ENCODE data around the gene TMEM263. TPM values are rescaled to one million over a fixed set of nuclear protein-coding genes. Genes with fewer than 3 reads are reported as not detected.

TMEM263 gene
- total and polyA plus RNA-seq, 12 donors, result 12.1 to 64.7 (median 45.4) TPM

- no peaks in the 10 kb centered on the region for H3K4me1 ChIP-seq (replicated peaks in 1 of 2)
- WGBS, 4 donors, result 90 to 100% (median 95%) methylated on average over 1 of the region's 1 CpG
- no peaks in the 10 kb centered on the region for H3K9me3 ChIP-seq (replicated peaks in 1 of 3)
- no peaks in the 10 kb centered on the region for H3K36me3 ChIP-seq (replicated peaks in 1 of 2)
- no peak overlapping the region for H3K4me3 ChIP-seq
- DNase-seq, result no peak
- no peaks in the 10 kb centered on the region for H3K27me3 ChIP-seq
- H3K27ac ChIP-seq, result no peak overlapping the region
- TF ChIP-seq POLR2A (IDR thresholded peaks at IDR 0.05) (no peak), CTCF (IDR thresholded peaks at IDR 0.05) (no peak)
- intact Hi-C loops (cut with DNase I), result loop anchor here (10.0 kb wide), 2 partner anchors 242 to 542 kb away; no protein-coding TSS in a partner anchor
These were observed 29.1 kb upstream of the TMEM263 start for GRCh38 chr12:106926657-106927056.

DNA sequence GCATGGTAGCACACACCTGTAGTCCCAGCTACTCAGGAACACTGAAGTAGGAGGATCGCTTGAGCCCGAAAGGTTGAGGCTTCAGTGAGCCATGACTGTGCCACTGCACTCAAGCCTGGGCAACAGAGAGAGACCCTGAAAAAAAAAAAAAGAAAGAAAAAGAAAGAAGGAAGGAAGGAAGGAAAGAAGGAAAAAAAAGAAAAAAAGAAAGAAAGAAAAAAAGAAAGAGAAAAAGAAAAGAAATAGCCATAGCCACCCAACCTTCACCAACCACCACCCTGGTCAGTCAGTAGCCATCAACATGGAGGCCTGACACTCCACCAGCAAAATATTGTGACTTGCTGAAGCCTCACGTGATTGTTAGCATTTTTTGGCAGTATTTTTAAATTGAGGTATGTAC is 21.4 kb upstream of the TMEM263 start:
- Histone ChIP-seq H3K9me3 (replicated peaks in 1 of 3) (no peaks in the 10 kb centered on the region), H3K36me3 (replicated peaks in 1 of 2) (no peaks in the 10 kb centered on the region), H3K27ac (no peak overlapping the region), H3K4me1 (replicated peaks in 1 of 2) (no peaks in the 10 kb centered on the region), H3K27me3 (no peaks in the 10 kb centered on the region), H3K4me3 (no peak overlapping the region)
- intact Hi-C loops (cut with DNase I), result no loop called here
- no peak for DNase-seq
- 77 to 97% (median 83%) methylated on average over 3 of the region's 3 CpGs for WGBS, 4 donors
- no peak for TF ChIP-seq CTCF (IDR thresholded peaks at IDR 0.05)
- TF ChIP-seq POLR2A (IDR thresholded peaks at IDR 0.05), result no peak

DNA sequence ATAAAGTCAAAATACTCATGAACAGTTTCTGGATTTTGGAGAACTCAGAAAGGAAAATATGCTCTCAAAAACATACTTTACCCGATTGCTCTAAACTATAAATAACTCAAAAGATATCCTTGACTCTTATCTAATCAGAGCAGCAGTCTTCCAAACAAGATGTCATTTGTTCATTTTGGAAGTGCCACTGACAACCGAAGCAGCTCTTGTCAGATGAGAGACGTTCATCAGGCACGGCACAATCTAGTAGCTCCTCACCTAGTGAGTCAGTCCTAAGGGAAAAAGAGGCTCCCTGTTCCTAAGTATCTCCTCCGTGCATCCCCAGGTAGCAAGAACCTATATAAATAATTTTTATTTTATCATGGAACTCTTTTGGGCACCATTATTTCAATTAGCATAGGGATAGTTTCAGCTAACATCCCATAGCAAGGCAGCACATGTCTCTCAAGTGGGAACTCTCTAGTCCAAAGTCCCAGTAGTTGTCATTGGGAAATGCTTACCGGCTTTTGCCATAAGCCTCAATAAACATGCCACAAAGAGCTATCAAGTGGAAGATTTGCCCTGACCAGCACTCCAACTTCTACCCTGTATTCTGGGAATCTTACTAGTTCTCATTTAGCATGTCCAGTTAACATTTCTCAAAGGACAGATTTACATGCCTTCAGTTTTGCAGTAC is 14.1 kb upstream of the TMEM263 start:
- H3K36me3 ChIP-seq (replicated peaks in 1 of 2), result no peaks in the 10 kb centered on the region
- H3K4me3 ChIP-seq, result no peak overlapping the region
- WGBS, 4 donors, result 30 to 37% (median 36%) methylated on average over 6 of the region's 6 CpGs
- H3K27ac ChIP-seq, result peak overlapping the region in 1 of 5 donors; percentile 6
- peaks cover 7 to 14% of the 10 kb centered on the region in 2 donors for H3K4me1 ChIP-seq (replicated peaks in 1 of 2)
- intact Hi-C loops (cut with DNase I), result no loop called here
- peaks cover 0 to 5% (median 0%) of the 10 kb centered on the region in 3 donors for H3K9me3 ChIP-seq (replicated peaks in 1 of 3)
- H3K27me3 ChIP-seq, result no peaks in the 10 kb centered on the region
- peak in 5 of 7 donors; percentile 26 to 68 (median 46) for DNase-seq
- no peak for TF ChIP-seq CTCF (IDR thresholded peaks at IDR 0.05)
- TF ChIP-seq POLR2A (IDR thresholded peaks at IDR 0.05), result no peak

- no peak for DNase-seq
- Histone ChIP-seq H3K36me3 (replicated peaks in 1 of 2) (no peaks in the 10 kb centered on the region), H3K27me3 (no peaks in the 10 kb centered on the region), H3K27ac (no peak overlapping the region), H3K4me1 (replicated peaks in 1 of 2) (peaks cover 7 to 14% of the 10 kb centered on the region in 2 donors), H3K9me3 (replicated peaks in 1 of 3) (peaks cover 0 to 5% (median 0%) of the 10 kb centered on the region in 3 donors), H3K4me3 (no peak overlapping the region)
- intact Hi-C loops (cut with DNase I), result no loop called here
- no peak for TF ChIP-seq CTCF (IDR thresholded peaks at IDR 0.05)
- WGBS, 4 donors, result 88 to 100% (median 95%) methylated on average over 2 of the region's 2 CpGs
These were observed 12.9 kb upstream of the TMEM263 start for GRCh38 chr12:106942775-106943174.
